WTC11 (cell line): ENCODE data around the gene MSANTD2.

Experiments used
- ARID4B ChIP-seq: sonication (generic); formaldehyde crosslinking; IDR thresholded peaks from 2 replicates; pipeline ENCODE4 v1.8.0; 2023; ENCODE audit warnings: missing genetic modification reagents, mild to moderate bottlenecking, borderline replicate concordance
- CBFB ChIP-seq: sonication (generic); formaldehyde crosslinking; IDR thresholded peaks from 2 replicates; pipeline ENCODE4 v1.8.1; 2022; ENCODE audit warnings: mild to moderate bottlenecking, low read depth, missing genetic modification reagents
- CTCF ChIP-seq: fragments of 200-600 bp; IDR thresholded peaks from 2 replicates; pipeline ENCODE4 v1.8.0; 2022; ENCODE audit warnings: antibody characterized with exemption
- FOXP1 ChIP-seq: sonication (generic); formaldehyde crosslinking; IDR thresholded peaks from 2 replicates; pipeline ENCODE4 v1.8.0; 2022; ENCODE audit warnings: missing genetic modification reagents, mild to moderate bottlenecking, moderate library complexity, borderline replicate concordance
- JUN ChIP-seq: sonication (generic); formaldehyde crosslinking; IDR thresholded peaks from 2 replicates; pipeline ENCODE4 v1.8.0; 2023; ENCODE audit warnings: mild to moderate bottlenecking, missing genetic modification reagents
- TEAD4 ChIP-seq: sonication (generic); formaldehyde crosslinking; IDR thresholded peaks from 2 replicates; pipeline ENCODE4 v1.8.0; 2022; ENCODE audit warnings: mild to moderate bottlenecking, missing genetic modification reagents
- TF ChIP-seq, protein P1 (sequence below): sonication (generic); formaldehyde crosslinking; IDR thresholded peaks from 2 replicates; pipeline ENCODE4 v1.8.1; 2023; ENCODE audit warnings: mild to moderate bottlenecking, missing genetic modification reagents, moderate library complexity

DNA sequence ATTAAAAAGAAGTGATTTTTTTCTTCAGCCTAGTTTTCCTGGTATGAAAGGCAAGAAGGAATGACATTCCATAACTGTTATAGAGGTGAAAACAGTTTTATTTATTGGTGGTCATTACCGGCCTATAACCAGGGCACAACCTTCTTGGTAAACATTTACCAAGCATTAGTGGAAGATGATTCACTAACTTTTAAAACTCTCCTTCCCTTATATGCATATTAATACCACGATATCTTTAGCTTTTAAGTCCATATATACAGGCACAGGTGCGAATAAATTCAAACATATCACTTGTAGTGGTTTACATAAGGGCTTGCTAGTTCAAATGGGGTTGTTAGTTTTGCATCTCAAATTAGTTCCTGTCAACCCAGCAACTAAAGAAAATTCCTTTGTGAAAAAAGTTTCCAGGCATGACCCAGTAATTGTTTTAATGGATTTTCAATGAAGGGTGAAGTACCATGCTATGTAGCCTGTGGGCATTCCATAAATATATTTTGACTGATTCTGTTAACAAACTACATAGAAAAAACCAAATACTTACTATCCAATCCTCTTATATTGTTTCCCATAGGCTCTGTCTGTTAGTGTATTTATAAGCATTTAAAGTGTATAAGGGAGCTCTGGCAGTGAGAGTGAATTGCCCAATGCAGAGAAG lies 34.4 kb upstream of the MSANTD2 start:
- no peak for TF ChIP-seq CTCF
- TF ChIP-seq, protein P1, sequence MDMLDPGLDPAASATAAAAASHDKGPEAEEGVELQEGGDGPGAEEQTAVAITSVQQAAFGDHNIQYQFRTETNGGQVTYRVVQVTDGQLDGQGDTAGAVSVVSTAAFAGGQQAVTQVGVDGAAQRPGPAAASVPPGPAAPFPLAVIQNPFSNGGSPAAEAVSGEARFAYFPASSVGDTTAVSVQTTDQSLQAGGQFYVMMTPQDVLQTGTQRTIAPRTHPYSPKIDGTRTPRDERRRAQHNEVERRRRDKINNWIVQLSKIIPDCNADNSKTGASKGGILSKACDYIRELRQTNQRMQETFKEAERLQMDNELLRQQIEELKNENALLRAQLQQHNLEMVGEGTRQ (CRISPR knock-in tag), result no peak
- no peak for TF ChIP-seq CBFB (CRISPR knock-in tag)
- TF ChIP-seq ARID4B (CRISPR knock-in tag), result no peak
- no peak for TF ChIP-seq TEAD4 (CRISPR knock-in tag)
- no peak for TF ChIP-seq JUN (CRISPR knock-in tag)
- TF ChIP-seq FOXP1 (CRISPR knock-in tag), result no peak
